GM10266 (cell line): ENCODE results near the gene ZSCAN21.

Experiments used
- DNase-seq: peaks from one replicate; pipeline ENCODE4 v3.0.0; 2012; ENCODE audit errors: extremely low spot score
- TF ChIP-seq, protein P1 (sequence below): IDR thresholded peaks from 2 replicates; pipeline ENCODE4 v1.5.1; 2012; ENCODE audit warnings: mild to moderate bottlenecking, low read depth; ENCODE audit not compliant: control insufficient read depth, insufficient read depth; ENCODE audit errors: missing control alignments

Gene ZSCAN21

DNA sequence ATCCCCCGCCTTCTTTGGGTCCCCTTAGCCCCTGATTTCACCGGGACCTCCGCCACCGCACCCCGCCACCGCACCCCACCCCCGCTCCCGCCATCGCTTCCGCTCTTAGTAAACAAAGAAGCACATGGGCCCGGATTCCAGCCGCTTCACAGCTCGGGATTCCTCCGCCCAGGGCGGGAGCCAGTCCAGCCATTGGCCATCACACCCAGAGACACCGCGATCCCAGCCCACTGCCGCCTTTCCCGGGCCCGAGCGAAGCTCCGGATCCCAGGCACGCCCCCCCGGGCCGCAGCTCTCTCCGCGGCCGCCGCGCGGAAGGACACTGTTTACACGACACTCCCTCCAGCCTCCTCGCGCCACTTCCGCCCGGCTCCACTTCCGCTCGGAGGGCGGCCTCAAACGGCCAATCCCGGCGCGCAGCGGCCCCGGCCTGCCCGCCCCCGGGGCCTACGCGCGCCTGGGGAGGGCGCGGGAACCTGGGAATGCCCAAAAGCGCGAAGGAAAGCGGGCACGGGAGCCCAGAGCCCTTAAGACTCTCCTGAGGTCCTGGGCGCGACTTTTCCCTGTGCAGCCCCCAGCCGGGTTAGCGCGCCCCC is 50.9 kb downstream of the ZSCAN21 start:
- peak; percentile 94 for DNase-seq
- TF ChIP-seq, protein P1, sequence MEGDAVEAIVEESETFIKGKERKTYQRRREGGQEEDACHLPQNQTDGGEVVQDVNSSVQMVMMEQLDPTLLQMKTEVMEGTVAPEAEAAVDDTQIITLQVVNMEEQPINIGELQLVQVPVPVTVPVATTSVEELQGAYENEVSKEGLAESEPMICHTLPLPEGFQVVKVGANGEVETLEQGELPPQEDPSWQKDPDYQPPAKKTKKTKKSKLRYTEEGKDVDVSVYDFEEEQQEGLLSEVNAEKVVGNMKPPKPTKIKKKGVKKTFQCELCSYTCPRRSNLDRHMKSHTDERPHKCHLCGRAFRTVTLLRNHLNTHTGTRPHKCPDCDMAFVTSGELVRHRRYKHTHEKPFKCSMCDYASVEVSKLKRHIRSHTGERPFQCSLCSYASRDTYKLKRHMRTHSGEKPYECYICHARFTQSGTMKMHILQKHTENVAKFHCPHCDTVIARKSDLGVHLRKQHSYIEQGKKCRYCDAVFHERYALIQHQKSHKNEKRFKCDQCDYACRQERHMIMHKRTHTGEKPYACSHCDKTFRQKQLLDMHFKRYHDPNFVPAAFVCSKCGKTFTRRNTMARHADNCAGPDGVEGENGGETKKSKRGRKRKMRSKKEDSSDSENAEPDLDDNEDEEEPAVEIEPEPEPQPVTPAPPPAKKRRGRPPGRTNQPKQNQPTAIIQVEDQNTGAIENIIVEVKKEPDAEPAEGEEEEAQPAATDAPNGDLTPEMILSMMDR: no peak

DNA sequence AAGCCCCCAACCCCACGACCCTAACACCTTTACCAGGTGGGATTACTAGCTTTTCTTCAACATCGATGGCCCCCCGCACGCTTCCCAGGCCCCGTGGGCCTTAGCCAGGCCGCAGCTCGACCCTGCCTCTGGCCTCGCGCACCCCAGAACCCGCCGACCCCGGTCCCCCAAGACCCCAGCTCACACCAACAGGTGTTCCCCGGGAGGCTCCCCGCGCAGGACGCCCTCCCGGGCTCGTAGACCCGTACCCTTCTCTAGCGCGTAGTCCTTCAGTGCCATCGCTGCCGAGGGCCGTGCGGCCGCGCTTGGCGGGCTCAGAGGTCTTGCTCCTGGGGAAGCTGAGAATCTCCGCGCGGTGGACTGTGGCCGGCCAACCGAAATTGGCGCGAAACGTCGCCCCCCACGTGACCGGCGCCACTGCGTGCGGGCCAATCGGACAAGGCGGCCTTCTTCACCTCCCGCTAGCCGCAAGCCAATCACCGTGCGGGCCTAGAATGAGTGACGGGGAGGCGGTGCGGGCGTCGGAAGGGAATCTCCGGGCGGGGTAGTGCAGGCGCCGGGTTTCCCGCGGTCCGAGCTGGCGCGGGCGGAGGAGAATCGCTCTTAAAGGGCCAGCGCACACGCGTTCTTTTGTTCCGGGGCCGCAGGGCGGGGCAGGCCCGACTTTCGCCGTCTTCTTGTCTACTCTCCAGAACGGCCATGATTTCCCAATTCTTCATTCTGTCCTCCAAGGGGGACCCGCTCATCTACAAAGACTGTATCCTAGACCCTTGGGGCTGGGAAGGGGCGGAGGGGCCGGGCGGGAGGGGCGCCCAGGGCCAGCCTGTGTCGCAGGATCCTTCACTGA is 51.7 kb downstream of the ZSCAN21 start, which contains the start of the genes AP4M1 and MCM7:
TSS of gene AP4M1 (plus strand) at position 628 of the 847 bp plus-strand sequence. CDS start at position 700, 72 bp downstream.
TSS of gene MCM7 (minus strand) at position 382 of the 847 bp plus-strand sequence. CDS start at position 279, 103 bp downstream.
- TF ChIP-seq, protein P1: no peak
- DNase-seq: peak; percentile 99

DNA sequence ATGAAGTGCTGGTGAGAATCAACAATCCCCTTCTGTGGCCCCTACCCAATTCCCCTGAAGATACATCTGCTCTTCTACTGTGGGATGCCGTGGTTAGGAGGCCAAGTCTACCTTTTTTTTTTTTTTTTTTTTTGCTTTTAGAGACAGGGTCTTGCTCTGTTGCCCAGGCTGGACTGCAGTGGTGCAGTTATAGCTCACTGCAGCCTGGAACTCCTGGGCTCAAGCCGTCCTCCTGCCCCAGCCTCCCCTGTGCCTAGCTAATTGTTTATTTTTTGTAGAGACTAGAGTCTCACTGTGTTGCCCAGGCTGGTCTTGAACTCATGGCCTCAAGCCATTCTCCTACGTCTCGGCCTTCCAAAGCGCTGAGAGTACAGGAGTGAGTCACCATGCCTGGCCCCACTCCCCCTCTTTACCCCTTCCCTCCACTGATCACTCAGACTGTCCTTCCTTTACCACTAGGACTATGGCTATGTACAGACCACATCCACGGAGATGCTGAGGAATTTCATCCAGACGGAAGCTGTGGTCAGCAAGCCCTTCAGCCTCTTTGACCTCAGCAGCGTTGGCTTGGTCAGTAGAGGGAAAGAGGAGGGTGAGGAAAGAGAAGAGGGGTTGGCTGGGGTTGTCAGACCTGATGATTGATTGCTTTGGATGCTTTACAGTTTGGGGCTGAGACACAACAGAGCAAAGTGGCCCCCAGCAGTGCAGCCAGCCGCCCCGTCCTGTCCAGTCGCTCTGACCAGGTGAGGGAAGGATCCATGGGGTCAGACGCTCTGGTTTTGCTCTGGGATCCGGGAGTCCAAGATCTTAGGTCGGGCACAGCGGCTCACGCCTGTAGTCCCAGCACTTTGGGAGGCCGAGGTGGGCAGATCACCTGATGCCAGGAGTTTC is 53.6 kb downstream of the ZSCAN21 start:
- TF ChIP-seq, protein P1: no peak
- DNase-seq: no peak

DNA sequence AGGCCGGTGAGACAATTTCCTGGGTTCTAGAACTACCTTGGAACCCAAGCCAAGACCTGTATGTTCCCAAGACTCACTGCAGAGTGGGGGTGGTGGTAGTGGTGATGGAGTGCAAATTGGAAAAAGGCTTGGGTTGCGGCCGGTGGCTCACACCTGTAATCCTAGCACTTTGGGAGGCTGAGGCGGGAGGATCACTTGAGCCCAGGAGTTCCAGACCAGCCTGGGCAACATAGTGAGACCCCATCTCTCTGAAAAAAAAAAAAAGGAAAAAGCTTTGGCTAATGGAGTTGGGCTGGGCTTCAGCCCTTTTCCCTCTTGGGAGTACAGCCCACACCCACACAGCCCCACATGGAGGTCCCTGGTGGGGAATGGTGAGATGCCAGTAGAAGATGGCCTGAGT is 56.0 kb downstream of the ZSCAN21 start:
- DNase-seq: no peak
- TF ChIP-seq, protein P1: no peak

DNA sequence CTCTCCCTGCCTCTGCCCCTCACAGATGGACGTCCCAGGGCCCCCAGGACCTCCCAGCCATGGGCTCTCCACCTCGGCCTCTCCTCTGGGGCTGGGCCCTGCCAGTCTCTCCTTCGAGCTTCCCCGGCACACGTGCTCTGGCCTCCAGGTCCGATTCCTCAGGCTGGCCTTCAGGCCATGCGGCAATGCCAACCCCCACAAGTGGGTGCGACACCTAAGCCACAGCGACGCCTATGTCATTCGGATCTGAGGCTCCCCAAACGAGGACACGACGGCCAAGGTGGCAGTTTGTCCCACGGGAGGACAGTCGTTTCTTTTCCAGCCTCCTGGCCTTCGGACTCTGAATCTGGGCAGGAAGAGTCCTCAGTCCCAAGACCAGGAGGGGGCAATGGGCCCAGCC is 57.1 kb downstream of the ZSCAN21 start:
- TF ChIP-seq, protein P1: no peak
- no peak for DNase-seq

DNA sequence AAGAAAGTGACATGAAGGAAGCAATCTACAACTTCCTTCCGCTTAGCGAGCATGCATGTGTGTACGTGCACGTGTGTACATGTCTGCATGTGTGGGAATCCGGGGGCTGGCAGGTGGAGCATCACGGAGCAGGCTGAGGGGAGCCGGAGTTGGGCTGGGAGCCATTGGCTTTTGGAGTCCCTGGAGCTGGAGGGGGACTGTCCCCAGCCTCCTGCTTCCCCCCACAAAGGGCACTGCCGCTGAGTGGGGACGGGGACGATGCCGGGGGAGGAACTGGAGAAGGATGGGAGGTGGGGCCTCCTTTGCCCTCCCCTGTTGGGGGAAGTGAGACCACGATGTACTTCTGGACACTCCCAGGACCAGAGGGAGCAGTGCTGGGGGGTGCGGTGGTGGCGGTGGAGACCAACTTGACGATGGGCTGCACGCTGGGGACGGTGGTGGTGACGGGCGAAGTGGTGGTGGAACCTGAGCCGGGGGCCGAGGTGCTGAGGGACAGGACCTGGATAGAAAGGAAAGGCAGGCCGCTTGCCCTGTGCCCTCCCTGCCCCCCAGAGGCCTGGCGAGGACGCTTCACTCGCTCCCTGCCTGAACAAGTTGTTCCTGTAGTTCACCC is 57.7 kb downstream of the ZSCAN21 start:
- no peak for DNase-seq
- TF ChIP-seq, protein P1: no peak
